WTC11 (cell line): ENCODE results near the gene CACNB1. TPM values are rescaled to one million over a fixed set of nuclear protein-coding genes. Genes with fewer than 3 reads are reported as not detected.
A peak's percentile ranks its signal among the peaks of the same experiment; 100 is the strongest.

Experiments used
- ATAC-seq: fragments of 200-7000 bp; cut with Tn5 transposase; 2 replicates; pipeline ENCODE4 v1.10.0; 2021; ENCODE audit warnings: mild to moderate bottlenecking, moderate library complexity
- Bru-seq: library from RNA; stranded (reverse); fragments of 400-500 nt; gene quantifications from one replicate; lab custom pipeline; 2021; lab: Mats Ljungman, UMichigan
- CTCF ChIA-PET: fragments of 300-600 bp; sonication (Branson Sonifier 250); formaldehyde crosslinking; loops from one replicate; lab custom pipeline; 2021; ENCODE audit warnings: antibody characterized with exemption; lab: Charles Lee
- POLR2A ChIA-PET: fragments of 350-600 bp; sonication (Branson Sonifier 250); formaldehyde crosslinking; loops from one replicate; lab custom pipeline; 2021; ENCODE audit warnings: antibody characterized with exemption; lab: Charles Lee
- DNase-seq: peaks from one replicate; pipeline ENCODE4 v3.0.0; 2021; ENCODE audit warnings: low spot score
- H3K27ac Mint-ChIP-seq: 2 replicates; pipeline ENCODE4 v1.8.0; 2021; ENCODE audit warnings: mixed read lengths
- H3K27me3 Mint-ChIP-seq: 2 replicates; pipeline ENCODE4 v1.8.0; 2021; ENCODE audit warnings: low read depth, mild to moderate bottlenecking, moderate library complexity, mixed read lengths
- H3K36me3 Mint-ChIP-seq: 2 replicates; pipeline ENCODE4 v1.8.0; 2021; ENCODE audit warnings: mixed read lengths
- H3K4me1 Mint-ChIP-seq: 2 replicates; pipeline ENCODE4 v1.8.0; 2022; ENCODE audit warnings: mixed read lengths
- H3K4me3 Mint-ChIP-seq: 2 replicates; pipeline ENCODE4 v1.8.0; 2021; ENCODE audit warnings: mild to moderate bottlenecking, moderate library complexity, mixed read lengths
- H3K9me3 Mint-ChIP-seq: 2 replicates; pipeline ENCODE4 v1.8.0; 2021; ENCODE audit warnings: mixed read lengths
- E2F5 ChIP-seq: sonication (generic); formaldehyde crosslinking; IDR thresholded peaks from 2 replicates; pipeline ENCODE4 v1.8.1; 2022; ENCODE audit warnings: mild to moderate bottlenecking, moderate library complexity, missing genetic modification reagents
- FOXK1 ChIP-seq: sonication (generic); formaldehyde crosslinking; IDR thresholded peaks from 2 replicates; pipeline ENCODE4 v1.8.0; 2022; ENCODE audit warnings: mild to moderate bottlenecking, moderate library complexity, missing genetic modification reagents
- HMGXB4 ChIP-seq: sonication (generic); formaldehyde crosslinking; IDR thresholded peaks from 2 replicates; pipeline ENCODE4 v1.8.1; 2023; ENCODE audit warnings: mild to moderate bottlenecking, moderate library complexity, missing genetic modification reagents
- MYBL2 ChIP-seq: sonication (generic); formaldehyde crosslinking; IDR thresholded peaks from 2 replicates; pipeline ENCODE4 v1.8.1; 2023; ENCODE audit warnings: mild to moderate bottlenecking, moderate library complexity, missing genetic modification reagents
- RORB ChIP-seq: fragments of 250-450 bp; sonication (Bioruptor Pico); IDR thresholded peaks from 2 replicates; pipeline ENCODE4 v1.9.0; 2021; ENCODE audit warnings: mild to moderate bottlenecking
- SMAD3 ChIP-seq: sonication (generic); formaldehyde crosslinking; IDR thresholded peaks from 2 replicates; pipeline ENCODE4 v1.8.0; 2022; ENCODE audit warnings: missing genetic modification reagents, mild to moderate bottlenecking, borderline replicate concordance
- SMAD4 ChIP-seq: sonication (generic); formaldehyde crosslinking; IDR thresholded peaks from 2 replicates; pipeline ENCODE4 v1.8.0; 2022; ENCODE audit warnings: mild to moderate bottlenecking, missing genetic modification reagents
- SP1 ChIP-seq: sonication (generic); formaldehyde crosslinking; conservative IDR thresholded peaks from 2 replicates; pipeline ENCODE4 v1.8.1; 2022; ENCODE audit warnings: missing genetic modification reagents
- TCF7 ChIP-seq: sonication (generic); formaldehyde crosslinking; IDR thresholded peaks from 2 replicates; pipeline ENCODE4 v1.8.0; 2022; ENCODE audit warnings: mild to moderate bottlenecking, low read depth, missing genetic modification reagents, moderate library complexity
- TEAD1 ChIP-seq: sonication (generic); formaldehyde crosslinking; IDR thresholded peaks from 2 replicates; pipeline ENCODE4 v1.8.0; 2022; ENCODE audit warnings: mild to moderate bottlenecking, missing genetic modification reagents
- USF2 ChIP-seq: sonication (generic); formaldehyde crosslinking; IDR thresholded peaks from 2 replicates; pipeline ENCODE4 v1.8.1; 2023; ENCODE audit warnings: mild to moderate bottlenecking, missing genetic modification reagents, moderate library complexity
- ZMAT4 ChIP-seq: fragments of 250-450 bp; sonication (Bioruptor Pico); IDR thresholded peaks from 2 replicates; pipeline ENCODE4 v1.9.0; 2021; ENCODE audit warnings: mild to moderate bottlenecking
- ZNF263 ChIP-seq: sonication (generic); formaldehyde crosslinking; IDR thresholded peaks from 2 replicates; pipeline ENCODE4 v1.8.1; 2022; ENCODE audit warnings: low read depth, mild to moderate bottlenecking, moderate library complexity, missing genetic modification reagents
- ZNF281 ChIP-seq: sonication (generic); formaldehyde crosslinking; IDR thresholded peaks from 2 replicates; pipeline ENCODE4 v1.8.0; 2023; ENCODE audit warnings: mild to moderate bottlenecking, missing genetic modification reagents
- ZNF317 ChIP-seq: sonication (generic); formaldehyde crosslinking; IDR thresholded peaks from 2 replicates; pipeline ENCODE4 v1.8.1; 2023; ENCODE audit warnings: low read depth, mild to moderate bottlenecking, moderate library complexity, missing genetic modification reagents, borderline replicate concordance
- ZNF416 ChIP-seq: fragments of 250-450 bp; sonication (Bioruptor Pico); IDR thresholded peaks from 2 replicates; pipeline ENCODE4 v1.9.0; 2021; ENCODE audit warnings: mild to moderate bottlenecking, inconsistent platforms
- ZNF423 ChIP-seq: fragments of 250-450 bp; sonication (Bioruptor Pico); IDR thresholded peaks from 2 replicates; pipeline ENCODE4 v2.1.2; 2022; ENCODE audit warnings: mild to moderate bottlenecking, moderate library complexity
- ZNF671 ChIP-seq: fragments of 250-450 bp; sonication (Bioruptor Pico); IDR thresholded peaks from 2 replicates; pipeline ENCODE4 v1.8.0; 2021; ENCODE audit warnings: mild to moderate bottlenecking
- long read RNA-seq, 3 experiments: library from RNA in 1 of 3; library from capped mRNA in 1 of 3; library from polyadenylated mRNA in 1 of 3; unstranded in 2 of 3; stranded (forward) in 1 of 3; transcript quantifications; one replicate each; pipeline ENCODE4 v2.0.0, GENCODE V29; 2021
- total RNA-seq: library from RNA; stranded (reverse); gene quantifications from 3 replicates; pipeline ENCODE4 v1.2.3, GENCODE V29; 2021

The CACNB1 gene
- total RNA-seq (11.2 to 17.0 TPM (median 11.9 TPM) in 3 replicates), Bru-seq, nascent RNA (percentile 60 among the genes with signal in this experiment)
- long read RNA-seq, experiment 1, transcript CACNB1-212 (13 exons, 3,722 nt): major isoform, 15 of 51 reads
- long read RNA-seq, experiment 1, partial matches to known transcripts: 11 of 51 reads
- long read RNA-seq, experiment 1, other reads (novel, unspliced or antisense): 19 of 51 reads
- long read RNA-seq, experiment 2, partial matches to known transcripts: 2 of 2 reads
- long read RNA-seq, experiment 2, other reads (novel, unspliced or antisense): 0 of 2 reads
- long read RNA-seq, experiment 3, partial matches to known transcripts: 2 of 4 reads
- long read RNA-seq, experiment 3, other reads (novel, unspliced or antisense): 1 of 4 reads

GRCh38 chr17:39197380-39198185 lies at the start of gene CACNB1:
TSS of gene CACNB1 (minus strand) at chr17:39197669. CDS start at chr17:39197495, 174 bp downstream.
- peak; percentile 68 for ATAC-seq
- Mint-ChIP-seq H3K4me3 (peak within 1 kb of the TSS; percentile 98), H3K4me1 (peaks cover 54% of the 10 kb centered on the region), H3K27ac (peak within 1 kb of the TSS; percentile 74)
- ChIA-PET POLR2A (no interaction called here), CTCF (interaction anchor here (0.6 to 5.3 kb wide), 9 partner anchors 10 to 47 kb away, joined by 3 to 62 read pairs (median 5); partner anchors contain the start of gene ARL5C)
- peak; percentile 85 for DNase-seq
- peak; percentile 36; the same call in 1 of the 2 replicates for TF ChIP-seq ZNF263 (CRISPR knock-in tag)
- no peak for TF ChIP-seq ZMAT4 (CRISPR knock-in tag)
- TF ChIP-seq USF2 (CRISPR knock-in tag): peak; percentile 37; the same call in 1 of the 2 replicates
- no peak for TF ChIP-seq TCF7
- no peak for TF ChIP-seq ZNF281 (CRISPR knock-in tag)
- no peak for TF ChIP-seq RORB (CRISPR knock-in tag)
- TF ChIP-seq ZNF416 (CRISPR knock-in tag): no peak
- TF ChIP-seq HMGXB4 (CRISPR knock-in tag): 0 out of 2 replicates have a peak, but pooled peaks have one; percentile 64
- no peak for TF ChIP-seq ZNF671 (CRISPR knock-in tag)
- no peak for TF ChIP-seq FOXK1
- TF ChIP-seq SMAD3 (CRISPR knock-in tag): no peak
- no peak for TF ChIP-seq SMAD4 (CRISPR knock-in tag)
- TF ChIP-seq ZNF317 (CRISPR knock-in tag): peak; percentile 51; the same call in 1 of the 2 replicates
- no peak for TF ChIP-seq TEAD1 (CRISPR knock-in tag)
- TF ChIP-seq SP1 (CRISPR knock-in tag): peak; percentile 81
- peak; percentile 85 for TF ChIP-seq E2F5
- TF ChIP-seq MYBL2: 0 out of 2 replicates have a peak, but pooled peaks have one; percentile 33
- TF ChIP-seq ZNF423 (CRISPR knock-in tag): peak; percentile 58
- TF ChIP-seq, all 79 proteins: peak for 8
- Mint-ChIP-seq H3K9me3 (no peaks in the 10 kb centered on the region), H3K27me3 (no peaks in the 10 kb centered on the region; the same call in 1 of the 2 replicates), H3K36me3 (peaks cover 37% of the 10 kb centered on the region)
